PC-3 (cell line): ENCODE results near the gene GINS1.

ENCODE experiments used
- CTCF ChIP-seq: fragments of 300-600 bp; sonication (generic); conservative IDR thresholded peaks from 2 replicates; pipeline ENCODE4 v1.5.1; 2017; ENCODE audit warnings: antibody characterized with exemption, low read depth, mild to moderate bottlenecking, low read length
- EZH2phosphoT487 ChIP-seq: fragments of 300-600 bp; sonication (generic); IDR thresholded peaks from 2 replicates; pipeline ENCODE4 v1.6.1; 2018; ENCODE audit warnings: mild to moderate bottlenecking, antibody characterized with exemption, low read length, borderline replicate concordance

GRCh38 chr20:25491446-25492038 is 84.1 kb downstream of the GINS1 start:
- TF ChIP-seq CTCF (no peak), EZH2phosphoT487 (no peak)
